HL-60/S4 (cell line): ENCODE results near the gene PDGFC.
"Not testable (repeated sequence)": the region's sequence is repeated elsewhere in the genome, so short reads cannot be mapped to it uniquely, and the experiment has no call there.

ENCODE experiments used
- in situ Hi-C: fragments of 300-500 bp; cut with MboI; formaldehyde crosslinking; loops from 2 replicates; pipeline ENCODE4 v1.14.3; 2022; ENCODE audit warnings: low sequenced_read_pairs

PDGFC gene

GRCh38 chr4:156952078-156952759, 19.4 kb downstream of the PDGFC start:
- in situ Hi-C loops = no loop called here

DNA sequence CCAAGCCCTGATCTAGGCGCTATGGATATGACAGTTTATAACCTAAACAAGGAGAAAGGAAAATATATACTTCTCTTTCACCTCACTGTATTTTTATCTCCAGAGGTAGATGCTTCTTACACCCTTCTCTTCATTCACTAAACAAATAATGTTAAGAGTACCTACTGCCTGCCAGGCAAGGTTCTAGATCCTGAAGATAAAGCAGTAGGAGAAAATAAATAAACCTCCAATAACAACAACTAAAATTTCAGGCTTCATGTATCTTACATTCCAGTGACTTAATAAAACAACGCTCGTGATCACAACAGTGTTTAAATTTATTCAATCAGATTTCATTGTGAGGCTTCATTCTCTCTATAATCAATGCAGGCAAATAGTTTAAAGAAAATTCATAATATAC, 20.7 kb downstream of the PDGFC start:
- in situ Hi-C loops = no loop called here

DNA sequence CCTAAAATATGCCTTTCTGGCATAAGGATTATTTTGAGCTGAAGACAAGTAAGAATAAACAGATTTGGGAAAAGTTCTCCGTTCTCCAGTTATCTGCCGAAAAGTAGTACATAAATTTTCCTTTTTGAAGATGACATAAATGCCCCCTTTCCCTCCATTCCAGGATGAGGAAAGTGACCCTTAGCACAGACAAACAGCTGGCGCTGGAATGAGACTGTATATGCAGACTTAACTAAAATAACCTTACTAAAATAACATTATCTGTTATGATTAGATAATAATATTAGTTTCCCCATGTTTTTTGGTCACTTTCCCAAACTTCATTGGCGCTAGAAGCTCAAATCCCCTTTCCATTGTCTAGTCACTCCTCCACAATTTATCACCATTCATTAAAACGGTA, 21.5 kb downstream of the PDGFC start:
- in situ Hi-C loops = no loop called here

GRCh38 chr4:156949373-156949814, 22.2 kb downstream of the PDGFC start:
- in situ Hi-C loops = no loop called here

GRCh38 chr4:156948738-156949137, 22.9 kb downstream of the PDGFC start:
- in situ Hi-C loops = no loop called here

GRCh38 chr4:156948133-156948532, 23.5 kb downstream of the PDGFC start:
- in situ Hi-C loops = no loop called here

GRCh38 chr4:156946516-156947424, 24.8 kb downstream of the PDGFC start:
- in situ Hi-C loops = no loop called here

DNA sequence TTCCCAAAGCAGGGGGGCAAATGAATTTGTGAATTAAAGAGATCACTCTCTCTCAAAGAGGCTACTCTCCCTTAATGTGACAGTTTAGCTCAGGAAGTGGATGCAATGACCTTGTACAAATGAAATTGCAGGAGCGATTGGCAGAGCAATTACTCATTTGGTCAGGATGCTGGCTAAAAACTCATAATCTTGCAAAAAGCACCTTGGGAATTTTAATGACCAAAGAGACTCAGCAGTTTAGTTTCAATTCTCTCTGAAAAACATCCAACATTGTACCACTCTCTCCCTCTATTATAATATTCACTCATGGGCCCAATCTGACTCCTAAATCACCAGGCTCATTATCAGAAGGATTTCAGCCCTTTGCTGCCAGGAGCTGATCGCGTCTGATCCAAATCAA, 26.1 kb downstream of the PDGFC start:
- in situ Hi-C loops = no loop called here

GRCh38 chr4:156942991-156943390, 28.6 kb downstream of the PDGFC start:
- in situ Hi-C loops = no loop called here

GRCh38 chr4:156941940-156942548, 29.6 kb downstream of the PDGFC start:
- in situ Hi-C loops = no loop called here

- in situ Hi-C loops = no loop called here
Measured at GRCh38 chr4:156939801-156940200, 31.8 kb downstream of the PDGFC start.

GRCh38 chr4:156939139-156939538, 32.5 kb downstream of the PDGFC start:
- in situ Hi-C loops = no loop called here

DNA sequence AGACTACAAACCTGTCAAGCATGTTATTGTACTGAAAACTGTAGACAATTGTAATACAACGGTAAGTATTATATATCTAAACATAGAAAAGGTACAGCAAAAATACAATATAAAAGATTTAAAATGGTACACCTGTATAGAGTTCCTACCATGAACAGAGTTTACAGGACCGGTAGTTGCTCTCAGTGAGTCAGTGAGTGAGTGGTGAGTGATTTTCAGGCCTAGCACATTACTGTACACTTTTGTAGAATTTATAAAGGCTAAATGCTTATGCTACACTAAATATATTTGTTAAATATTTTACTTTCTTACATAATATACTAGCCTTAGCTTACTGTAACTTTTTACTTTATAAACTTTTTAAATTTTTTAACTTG, 37.4 kb downstream of the PDGFC start:
- in situ Hi-C loops = no loop called here

GRCh38 chr4:156933633-156934258, 37.9 kb downstream of the PDGFC start:
- in situ Hi-C loops = no loop called here

GRCh38 chr4:156932360-156932759, 39.2 kb downstream of the PDGFC start:
- in situ Hi-C loops = not testable (repeated sequence)

DNA sequence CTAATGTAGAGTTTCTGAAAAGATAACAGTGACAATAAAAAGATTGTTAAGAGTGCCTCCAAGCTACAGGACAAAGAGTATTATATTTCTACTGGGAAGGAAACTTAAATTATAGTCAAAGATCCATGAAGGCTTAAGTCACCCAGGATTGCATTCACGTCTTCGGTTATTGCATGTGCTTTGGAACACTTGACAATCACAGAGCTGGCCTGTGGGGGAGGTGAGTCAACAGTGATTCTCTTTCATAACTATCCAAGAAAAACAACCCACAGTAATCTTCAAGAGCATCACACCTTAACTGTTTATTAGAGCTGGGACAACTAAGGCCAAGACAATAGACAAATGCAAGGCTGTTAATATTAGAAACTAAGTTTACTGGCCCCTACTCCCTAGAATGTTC, 40.3 kb downstream of the PDGFC start:
- in situ Hi-C loops = no loop called here

DNA sequence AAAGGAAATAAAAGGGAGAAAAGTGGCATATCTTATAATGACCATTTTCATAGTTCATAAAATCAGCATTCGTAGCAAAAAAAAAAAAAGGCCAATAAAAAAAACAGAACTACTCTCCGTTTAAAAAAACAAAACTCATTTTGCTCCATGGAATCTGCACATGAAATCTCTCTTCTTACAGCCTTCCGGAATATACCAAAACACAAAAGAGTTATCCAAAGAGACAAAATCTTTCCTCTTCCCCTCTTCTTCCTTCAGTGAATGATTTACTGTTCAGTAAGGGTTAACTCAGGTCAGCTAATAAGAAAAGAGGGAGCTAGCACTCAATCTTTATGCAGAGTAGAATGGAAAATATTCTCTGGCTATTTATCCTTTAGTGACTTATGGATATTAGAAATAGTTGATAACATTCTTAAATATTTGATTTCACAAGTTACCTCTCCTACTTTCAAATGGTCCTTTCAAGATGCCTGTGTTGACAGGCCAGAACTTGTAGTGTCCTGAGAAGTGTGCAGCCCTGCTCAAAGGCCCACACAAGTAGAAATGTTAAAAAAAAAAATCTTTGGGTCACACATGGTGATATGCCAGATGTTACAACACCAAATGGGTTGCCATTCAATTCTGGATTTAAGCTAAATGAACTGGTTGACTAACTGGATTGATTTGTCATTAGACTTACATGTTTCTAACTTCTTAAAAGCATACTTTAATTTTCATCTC, 42.1 kb downstream of the PDGFC start:
- in situ Hi-C loops = no loop called here

- in situ Hi-C loops = no loop called here
Measured at GRCh38 chr4:156924774-156925315, 46.8 kb downstream of the PDGFC start.

GRCh38 chr4:156923525-156923924, 48.1 kb downstream of the PDGFC start:
- in situ Hi-C loops = no loop called here

DNA sequence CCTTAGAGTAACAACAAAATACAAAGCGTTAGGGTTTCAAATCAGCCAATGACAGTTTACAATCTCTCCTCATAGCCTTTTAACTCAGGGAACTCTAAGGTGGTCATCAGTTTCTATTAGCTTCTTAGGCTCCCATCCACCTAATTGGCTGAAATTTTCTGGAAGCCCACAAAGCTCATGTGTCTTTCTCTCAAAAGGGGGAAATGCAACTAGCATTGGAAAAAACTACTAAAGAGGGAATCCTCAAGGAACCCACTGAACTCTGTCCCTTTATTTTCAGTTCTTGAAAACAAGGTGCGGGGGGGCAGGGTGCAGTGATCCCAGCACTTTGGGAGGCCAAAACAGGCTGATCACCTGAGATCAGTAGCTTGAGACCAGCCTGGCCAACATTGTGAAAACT, 56.4 kb downstream of the PDGFC start:
- in situ Hi-C loops = no loop called here
